SJSA1 (cell line): ENCODE results near the gene MTSS2. TPM values are rescaled to one million over a fixed set of nuclear protein-coding genes. Genes with fewer than 3 reads are reported as not detected.

Experiments
- DNase-seq, 2 experiments: peaks; one replicate each; pipeline ENCODE4 v3.0.0-alpha.2; 2015 to 2020; ENCODE audit warnings: low spot score in 2 of 2, low read depth in 1 of 2
- H3K27ac ChIP-seq: fragments of 250-450 bp; sonication (Bioruptor Pico); 2 replicates; pipeline ENCODE4 v1.5.1; 2020; ENCODE audit warnings: mild to moderate bottlenecking, moderate library complexity
- H3K27me3 ChIP-seq: fragments of 250-450 bp; sonication (Bioruptor Pico); replicated peaks from 2 replicates; pipeline ENCODE4 v1.5.1; 2020; ENCODE audit warnings: mild to moderate bottlenecking, moderate library complexity
- H3K36me3 ChIP-seq: fragments of 250-450 bp; sonication (Bioruptor Pico); 2 replicates; pipeline ENCODE4 v1.5.1; 2020; ENCODE audit warnings: mild to moderate bottlenecking
- H3K4me1 ChIP-seq: fragments of 250-450 bp; sonication (Bioruptor Pico); replicated peaks from 2 replicates; pipeline ENCODE4 v1.6.1; 2021; ENCODE audit warnings: mild to moderate bottlenecking
- H3K4me3 ChIP-seq: fragments of 250-450 bp; sonication (Bioruptor Pico); 2 replicates; pipeline ENCODE4 v1.5.1; 2020; ENCODE audit warnings: mild to moderate bottlenecking
- H3K9me3 ChIP-seq: fragments of 250-450 bp; sonication (Bioruptor Pico); replicated peaks from 2 replicates; pipeline ENCODE4 v1.5.1; 2020; ENCODE audit warnings: mild to moderate bottlenecking
- total RNA-seq: library from RNA; depleted of rRNA; stranded (reverse); fragments of >200 nt; shearing (Covaris generic); gene quantifications from 2 replicates; pipeline ENCODE4 v1.2.3, GENCODE V29; 2014

MTSS2 gene
- total RNA-seq, 1 experiment from 2014 or later = 22.6 TPM

GRCh38 chr16:70689970-70690891, 4.4 kb upstream of the MTSS2 start:
- Histone ChIP-seq H3K27ac (no peak overlapping the region), H3K4me3 (no peak overlapping the region), H3K9me3 (0 out of 2 replicates have a peak, but pooled peaks cover 7% of the 10 kb centered on the region), H3K27me3 (no peaks in the 10 kb centered on the region), H3K36me3 (peaks cover 27% of the 10 kb centered on the region), H3K4me1 (peaks cover 85% of the 10 kb centered on the region)
- no peak for DNase-seq

DNA sequence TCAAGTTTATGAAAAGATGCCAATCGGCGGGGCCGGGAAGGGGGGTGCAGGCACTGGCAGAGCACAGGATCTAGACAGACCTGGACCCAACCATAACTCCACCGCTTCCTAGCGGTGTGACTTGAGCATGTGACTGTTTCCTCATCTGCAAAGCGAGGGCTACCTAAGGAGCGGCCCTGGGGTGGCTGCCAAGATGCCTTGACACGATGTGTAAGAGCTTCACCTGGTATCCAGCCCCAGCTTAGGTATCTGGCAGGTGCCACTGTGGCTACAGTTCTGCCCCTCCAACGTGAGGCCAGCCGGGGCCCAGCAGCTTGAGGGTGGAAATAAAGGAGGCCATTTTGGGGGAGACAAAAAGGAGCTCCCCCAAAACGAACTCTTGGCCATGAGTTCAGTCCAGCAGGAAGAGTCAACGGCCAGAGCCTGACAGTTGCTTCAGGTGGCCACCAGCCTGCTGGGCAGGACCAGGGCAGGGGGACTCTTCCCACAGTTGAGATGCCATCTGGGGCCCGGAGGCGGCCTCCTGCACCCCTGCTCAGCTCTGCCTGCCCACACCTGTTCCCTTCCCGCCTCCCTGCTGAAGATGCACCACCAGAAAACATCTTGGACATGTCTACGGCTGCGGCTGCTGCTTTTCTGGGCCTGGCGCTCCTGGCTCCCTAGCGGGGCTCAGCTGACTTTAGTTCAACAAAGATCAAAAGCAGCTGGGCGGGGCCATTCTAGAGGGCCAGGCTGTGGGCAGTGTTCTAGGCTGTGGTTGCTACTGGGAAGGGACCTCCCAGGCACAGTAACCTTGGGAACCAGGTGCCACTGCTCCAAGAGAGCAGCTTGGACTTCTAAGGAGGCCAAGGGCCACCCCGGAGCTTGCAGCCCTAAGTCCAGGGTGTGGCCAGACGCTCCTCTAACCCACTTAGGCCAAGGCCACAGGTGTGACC, 3.4 kb upstream of the MTSS2 start:
- 0 out of 2 replicates have a peak, but pooled peaks cover 7% of the 10 kb centered on the region for H3K9me3 ChIP-seq
- H3K36me3 ChIP-seq = peaks cover 34% of the 10 kb centered on the region
- no peak for DNase-seq
- peaks cover 83% of the 10 kb centered on the region for H3K4me1 ChIP-seq
- no peaks in the 10 kb centered on the region for H3K27me3 ChIP-seq
- H3K4me3 ChIP-seq = no peak overlapping the region
- H3K27ac ChIP-seq = peak overlapping the region; percentile 31; the same call in 1 of the 2 replicates

GRCh38 chr16:70688246-70688742, 2.4 kb upstream of the MTSS2 start:
- Histone ChIP-seq H3K27ac (peak overlapping the region; percentile 31), H3K36me3 (peaks cover 41% of the 10 kb centered on the region), H3K27me3 (no peaks in the 10 kb centered on the region), H3K4me1 (peaks cover 77% of the 10 kb centered on the region), H3K4me3 (no peak overlapping the region), H3K9me3 (0 out of 2 replicates have a peak, but pooled peaks cover 7% of the 10 kb centered on the region)
- DNase-seq = no peak

- Histone ChIP-seq H3K9me3 (0 out of 2 replicates have a peak, but pooled peaks cover 7% of the 10 kb centered on the region), H3K4me1 (peaks cover 71% of the 10 kb centered on the region), H3K27me3 (no peaks in the 10 kb centered on the region), H3K36me3 (peaks cover 42% of the 10 kb centered on the region), H3K4me3 (no peak overlapping the region), H3K27ac (peak overlapping the region; percentile 31)
- DNase-seq = no peak
Measured at GRCh38 chr16:70687671-70688245, 1.9 kb upstream of the MTSS2 start.

DNA sequence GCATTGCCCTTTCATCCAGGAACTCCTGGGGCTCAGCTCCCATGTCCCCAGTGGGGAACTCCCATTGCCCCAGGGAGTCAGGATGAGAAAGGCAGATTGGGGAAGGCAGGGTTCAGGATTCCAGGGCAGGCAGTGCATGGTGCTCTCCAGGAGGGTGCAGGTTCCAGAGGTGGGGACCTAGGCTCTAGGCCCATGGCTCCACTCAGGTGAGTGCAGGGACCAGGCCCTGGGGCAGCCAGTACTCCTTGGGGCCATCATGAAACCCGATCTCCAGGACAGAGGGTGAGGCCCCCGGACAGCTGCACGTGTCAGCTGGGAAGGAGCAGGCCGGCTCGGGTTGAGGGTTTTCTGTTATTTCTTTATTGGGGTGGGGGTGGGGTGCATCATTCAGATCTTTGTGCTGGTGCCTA, 1.3 kb upstream of the MTSS2 start:
- Histone ChIP-seq H3K27ac (no peak overlapping the region), H3K36me3 (peaks cover 37% of the 10 kb centered on the region), H3K4me1 (peaks cover 65% of the 10 kb centered on the region), H3K4me3 (no peak overlapping the region), H3K27me3 (no peaks in the 10 kb centered on the region), H3K9me3 (0 out of 2 replicates have a peak, but pooled peaks cover 7% of the 10 kb centered on the region)
- DNase-seq = no peak

- Histone ChIP-seq H3K4me3 (peak overlapping the region; percentile 99), H3K36me3 (peaks cover 40% of the 10 kb centered on the region), H3K4me1 (peaks cover 59% of the 10 kb centered on the region), H3K27me3 (no peaks in the 10 kb centered on the region), H3K9me3 (0 out of 2 replicates have a peak, but pooled peaks cover 7% of the 10 kb centered on the region), H3K27ac (peak overlapping the region; percentile 78)
- DNase-seq = no peak
Measured at GRCh38 chr16:70686376-70687101, 686 bp upstream of the MTSS2 start.

GRCh38 chr16:70685061-70685937, 554 bp downstream of the MTSS2 start:
- Histone ChIP-seq H3K36me3 (peaks cover 49% of the 10 kb centered on the region), H3K27me3 (no peaks in the 10 kb centered on the region), H3K9me3 (0 out of 2 replicates have a peak, but pooled peaks cover 7% of the 10 kb centered on the region), H3K4me1 (peaks cover 56% of the 10 kb centered on the region), H3K27ac (peak overlapping the region; percentile 53), H3K4me3 (peak overlapping the region; percentile 99)
- DNase-seq = no peak

GRCh38 chr16:70684146-70685060, 1.4 kb downstream of the MTSS2 start:
- H3K9me3 ChIP-seq = 0 out of 2 replicates have a peak, but pooled peaks cover 7% of the 10 kb centered on the region
- peaks cover 50% of the 10 kb centered on the region for H3K4me1 ChIP-seq
- no peak overlapping the region; the same call in 1 of the 2 replicates for H3K27ac ChIP-seq
- no peaks in the 10 kb centered on the region for H3K27me3 ChIP-seq
- H3K4me3 ChIP-seq = peak overlapping the region; percentile 99
- no peak for DNase-seq
- H3K36me3 ChIP-seq = peaks cover 55% of the 10 kb centered on the region

GRCh38 chr16:70683146-70683944, 2.5 kb downstream of the MTSS2 start:
- no peak overlapping the region for H3K4me3 ChIP-seq
- no peaks in the 10 kb centered on the region for H3K27me3 ChIP-seq
- H3K36me3 ChIP-seq = peaks cover 60% of the 10 kb centered on the region
- peaks cover 39% of the 10 kb centered on the region for H3K4me1 ChIP-seq
- H3K27ac ChIP-seq = no peak overlapping the region
- no peak for DNase-seq
- 0 out of 2 replicates have a peak, but pooled peaks cover 5% of the 10 kb centered on the region for H3K9me3 ChIP-seq

- H3K27ac ChIP-seq = no peak overlapping the region
Measured at GRCh38 chr16:70682239-70683145, 3.4 kb downstream of the MTSS2 start.

More at GRCh38 chr16:70682239-70683145, 3.4 kb downstream of the MTSS2 start:
- Histone ChIP-seq H3K27me3 (no peaks in the 10 kb centered on the region), H3K4me3 (no peak overlapping the region), H3K4me1 (peaks cover 31% of the 10 kb centered on the region), H3K9me3 (0 out of 2 replicates have a peak, but pooled peaks cover 5% of the 10 kb centered on the region), H3K36me3 (peaks cover 69% of the 10 kb centered on the region)
- no peak for DNase-seq
